Measurements from ENCODE around the gene SAXO1. TPM values are rescaled to one million over a fixed set of nuclear protein-coding genes. Genes with fewer than 3 reads are reported as not detected.
"Not testable (repeated sequence)": the region's sequence is repeated elsewhere in the genome, so short reads cannot be mapped to it uniquely, and the experiment has no call there.

Gene SAXO1
- polyA plus RNA-seq, 1 experiment: 0.01 TPM

GRCh38 chr9:18935541-18935940, 97.5 kb downstream of the SAXO1 start:
- POLR2A ChIA-PET: no interaction called here
- Histone ChIP-seq H3K9me3 (ENCODE audit: control insufficient read depth, insufficient read depth, low read length) (no peaks in the 10 kb centered on the region), H3K27ac (ENCODE audit: low read depth, low read length) (no peak overlapping the region), H3K4me3 (ENCODE audit: low read depth, low read length) (no peak overlapping the region), H3K27me3 (ENCODE audit: control insufficient read depth, insufficient read depth, low read length) (peaks cover 11% of the 10 kb centered on the region)
- CTCF ChIA-PET: no interaction called here
- DNase-seq (ENCODE audit: low read depth, low spot score): no peak
- TF ChIP-seq CTCF (IDR thresholded peaks at IDR 0.05; ENCODE audit: low read depth, low read length): no peak

- H3K4me3 ChIP-seq (ENCODE audit: low read depth, low read length); H3K27ac ChIP-seq (ENCODE audit: low read depth, low read length); DNase-seq (ENCODE audit: low read depth, low spot score); H3K9me3 ChIP-seq (ENCODE audit: control insufficient read depth, insufficient read depth, low read length); CTCF ChIA-PET; POLR2A ChIA-PET; H3K27me3 ChIP-seq (ENCODE audit: control insufficient read depth, insufficient read depth, low read length): not testable (repeated sequence)
Observed at GRCh38 chr9:18930611-18931010, 102.4 kb downstream of the SAXO1 start.

GRCh38 chr9:18928711-18929110, 104.3 kb downstream of the SAXO1 start:
- TF ChIP-seq CTCF (IDR thresholded peaks at IDR 0.05; ENCODE audit: low read depth, low read length): no peak
- POLR2A ChIA-PET: no interaction called here

GRCh38 chr9:18926513-18926912, 106.5 kb downstream of the SAXO1 start:
- no peak for DNase-seq (ENCODE audit: low read depth, low spot score)
- ChIA-PET POLR2A (no interaction called here), CTCF (interaction anchor here (0.5 to 0.6 kb wide), 2 partner anchors 112 to 310 kb away, joined by 3 to 4 read pairs; no protein-coding TSS in a partner anchor)
- no peak for TF ChIP-seq CTCF (IDR thresholded peaks at IDR 0.05; ENCODE audit: low read depth, low read length)
- Histone ChIP-seq H3K27ac (ENCODE audit: low read depth, low read length) (no peak overlapping the region), H3K27me3 (ENCODE audit: control insufficient read depth, insufficient read depth, low read length) (no peaks in the 10 kb centered on the region), H3K9me3 (ENCODE audit: control insufficient read depth, insufficient read depth, low read length) (no peaks in the 10 kb centered on the region), H3K4me3 (ENCODE audit: low read depth, low read length) (no peak overlapping the region)

More at GRCh38 chr9:18928711-18929110, 104.3 kb downstream of the SAXO1 start:
- Histone ChIP-seq H3K9me3 (ENCODE audit: control insufficient read depth, insufficient read depth, low read length) (no peaks in the 10 kb centered on the region), H3K27ac (ENCODE audit: low read depth, low read length) (no peak overlapping the region), H3K27me3 (ENCODE audit: control insufficient read depth, insufficient read depth, low read length) (peaks cover 2% of the 10 kb centered on the region), H3K4me3 (ENCODE audit: low read depth, low read length) (no peak overlapping the region)
- CTCF ChIA-PET: no interaction called here
- no peak for DNase-seq (ENCODE audit: low read depth, low spot score)

GRCh38 chr9:18925880-18926279, 107.1 kb downstream of the SAXO1 start:
- Histone ChIP-seq H3K27ac (ENCODE audit: low read depth, low read length) (no peak overlapping the region), H3K9me3 (ENCODE audit: control insufficient read depth, insufficient read depth, low read length) (no peaks in the 10 kb centered on the region), H3K4me3 (ENCODE audit: low read depth, low read length) (no peak overlapping the region), H3K27me3 (ENCODE audit: control insufficient read depth, insufficient read depth, low read length) (no peaks in the 10 kb centered on the region)
- ChIA-PET POLR2A (no interaction called here), CTCF (interaction anchor here (0.6 kb wide), 1 partner anchor 111 kb away, joined by 3 read pairs; no protein-coding TSS in a partner anchor)
- no peak for TF ChIP-seq CTCF (IDR thresholded peaks at IDR 0.05; ENCODE audit: low read depth, low read length)
- no peak for DNase-seq (ENCODE audit: low read depth, low spot score)
